Caco-2 (cell line): ENCODE results near the gene CTRL. TPM values are rescaled to one million over a fixed set of nuclear protein-coding genes. Genes with fewer than 3 reads are reported as not detected.
A peak's percentile ranks its signal among the peaks of the same experiment; 100 is the strongest.

Experiments used
- BruUV-seq: library from RNA; stranded (reverse); fragments of 400-500 nt; replicated peaks from 2 replicates; lab custom pipeline; 2021; lab: Mats Ljungman, UMichigan
- CTCF ChIA-PET: fragments of 300-600 bp; sonication (Branson Sonifier 250); formaldehyde crosslinking; loops from one replicate; lab custom pipeline; 2022; ENCODE audit warnings: antibody characterized with exemption; lab: Charles Lee
- POLR2A ChIA-PET: fragments of 300-600 bp; sonication (Branson Sonifier 250); formaldehyde crosslinking; loops from one replicate; lab custom pipeline; 2022; ENCODE audit warnings: antibody characterized with exemption; lab: Charles Lee
- DNase-seq, 2 experiments: peaks; one replicate each; pipeline versions ENCODE4 v3.0.0 to v3.0.0-alpha.2; 2020 to 2022
- H3K27me3 ChIP-seq: replicated peaks from 2 replicates; pipeline ENCODE4 v1.6.0; 2011; ENCODE audit warnings: low read length; ENCODE audit not compliant: control insufficient read depth, insufficient read depth
- H3K36me3 ChIP-seq: 2 replicates; pipeline ENCODE4 v1.5.1; 2011; ENCODE audit warnings: low read length; ENCODE audit not compliant: control insufficient read depth, insufficient read depth
- H3K4me1 ChIP-seq: fragments of 250-450 bp; sonication (Bioruptor Pico); 2 replicates; pipeline ENCODE4 v1.5.1; 2020; ENCODE audit warnings: mild to moderate bottlenecking
- H3K4me3 ChIP-seq: 2 replicates; pipeline ENCODE4 v1.5.1; 2011; ENCODE audit warnings: low read depth, mild to moderate bottlenecking, control low read depth, low read length
- H3K9me3 ChIP-seq: fragments of 250-450 bp; sonication (Bioruptor Pico); 2 replicates; pipeline ENCODE4 v1.5.1; 2020; ENCODE audit warnings: mild to moderate bottlenecking, moderate library complexity
- H3K27ac Mint-ChIP-seq: one replicate; pipeline ENCODE4 v1.8.0; 2022; ENCODE audit warnings: mixed read lengths; ENCODE audit not compliant: unreplicated experiment
- H3K27me3 Mint-ChIP-seq: one replicate; pipeline ENCODE4 v1.8.0; 2022; ENCODE audit warnings: mixed read lengths; ENCODE audit not compliant: insufficient read depth, unreplicated experiment
- H3K36me3 Mint-ChIP-seq: one replicate; pipeline ENCODE4 v1.8.0; 2022; ENCODE audit warnings: mild to moderate bottlenecking, mixed read lengths; ENCODE audit not compliant: insufficient read depth, unreplicated experiment
- H3K4me1 Mint-ChIP-seq: one replicate; pipeline ENCODE4 v1.8.0; 2022; ENCODE audit warnings: low read depth, mixed read lengths; ENCODE audit not compliant: unreplicated experiment
- H3K4me3 Mint-ChIP-seq: one replicate; pipeline ENCODE4 v1.8.0; 2022; ENCODE audit warnings: mild to moderate bottlenecking, moderate library complexity, mixed read lengths; ENCODE audit not compliant: unreplicated experiment
- H3K9me3 Mint-ChIP-seq: one replicate; pipeline ENCODE4 v1.8.0; 2022; ENCODE audit warnings: mixed read lengths; ENCODE audit not compliant: unreplicated experiment
- CTCF ChIP-seq, 2 experiments: fragments of 200-600 bp in 1 of 2; IDR thresholded peaks; 1 replicate in 1 of 2; 2 replicates in 1 of 2; pipeline versions ENCODE4 v1.5.1 to v1.8.0; 2011 to 2022; ENCODE audit warnings: antibody characterized with exemption in 1 of 2, control low read depth in 1 of 2, inconsistent platforms in 1 of 2, low read depth in 1 of 2, low read length in 1 of 2, mild to moderate bottlenecking in 1 of 2, moderate library complexity in 1 of 2; ENCODE audit not compliant: insufficient read depth in 1 of 2, severe bottlenecking in 1 of 2, unreplicated experiment in 1 of 2
- intact Hi-C: fragments of 100-400 bp; cut with micrococcal nuclease; formaldehyde crosslinking; loops from one replicate; pipeline ENCODE4 v1.10.0; 2022; ENCODE audit not compliant: unreplicated experiment
- total RNA-seq: library from RNA; stranded (reverse); gene quantifications from 2 replicates; pipeline ENCODE4 v1.2.3, GENCODE V29; 2022

Gene CTRL
- total RNA-seq, 1 experiment from 2014 or later, result 0.66 TPM

GRCh38 chr16:67942200-67942509 lies 10.5 kb upstream of the CTRL start:
- no peaks in the 10 kb centered on the region; the same call in 1 of the 2 replicates for H3K36me3 ChIP-seq
- POLR2A ChIA-PET, result interaction anchor here (0.5 kb wide), 1 partner anchor 405 kb away, joined by 3 read pairs; no protein-coding TSS in a partner anchor
- H3K4me1 ChIP-seq, result peaks cover 9% of the 10 kb centered on the region; the same call in 1 of the 2 replicates
- peak; percentile 76 to 80 for TF ChIP-seq CTCF (IDR thresholded peaks at IDR 0.05; ENCODE audit: insufficient read depth in 1 of 2, low read depth in 1 of 2, low read length in 1 of 2, severe bottlenecking in 1 of 2, unreplicated experiment in 1 of 2)
- H3K4me1 Mint-ChIP-seq, result peaks cover 9% of the 10 kb centered on the region
- peak; percentile 74 to 76 for DNase-seq
- BruUV-seq, result no TSS peak
- no peaks in the 10 kb centered on the region for H3K27me3 Mint-ChIP-seq
- H3K4me3 ChIP-seq, result no peak overlapping the region
- H3K27ac Mint-ChIP-seq, result no peak overlapping the region
- H3K9me3 Mint-ChIP-seq, result no peaks in the 10 kb centered on the region
- intact Hi-C loops, result no loop called here
- CTCF ChIA-PET, result interaction anchor here (0.6 to 1.6 kb wide), 7 partner anchors 12 to 696 kb away, joined by 3 to 6 read pairs (median 4); no protein-coding TSS in a partner anchor
- H3K4me3 Mint-ChIP-seq, result no peak overlapping the region
- H3K27me3 ChIP-seq, result no peaks in the 10 kb centered on the region
- no peaks in the 10 kb centered on the region for H3K9me3 ChIP-seq
- H3K36me3 Mint-ChIP-seq, result peaks cover 90% of the 10 kb centered on the region

- Histone ChIP-seq H3K9me3 (no peaks in the 10 kb centered on the region), H3K4me1 (peaks cover 12% of the 10 kb centered on the region; the same call in 1 of the 2 replicates), H3K4me3 (no peak overlapping the region), H3K36me3 (no peaks in the 10 kb centered on the region; the same call in 1 of the 2 replicates), H3K27me3 (no peaks in the 10 kb centered on the region)
- intact Hi-C loops, result no loop called here
- no peak for DNase-seq
- H3K4me3 Mint-ChIP-seq, result peak overlapping the region; percentile 37
- BruUV-seq, result no TSS peak
- ChIA-PET POLR2A (interaction anchor here (0.5 kb wide), 1 partner anchor 404 kb away, joined by 3 read pairs; no protein-coding TSS in a partner anchor), CTCF (interaction anchor here (0.6 to 1.6 kb wide), 7 partner anchors 12 to 696 kb away, joined by 3 to 6 read pairs (median 4); no protein-coding TSS in a partner anchor)
- peaks cover 90% of the 10 kb centered on the region for H3K36me3 Mint-ChIP-seq
- H3K4me1 Mint-ChIP-seq, result peaks cover 14% of the 10 kb centered on the region
- H3K9me3 Mint-ChIP-seq, result no peaks in the 10 kb centered on the region
- TF ChIP-seq CTCF (IDR thresholded peaks at IDR 0.05; ENCODE audit: insufficient read depth in 1 of 2, low read depth in 1 of 2, low read length in 1 of 2, severe bottlenecking in 1 of 2, unreplicated experiment in 1 of 2), result no peak
- no peaks in the 10 kb centered on the region for H3K27me3 Mint-ChIP-seq
- H3K27ac Mint-ChIP-seq, result no peak overlapping the region
Observed at GRCh38 chr16:67941469-67942199, 10.0 kb upstream of the CTRL start.

GRCh38 chr16:67940446-67941089 lies 8.9 kb upstream of the CTRL start:
- no TSS peak for BruUV-seq
- CTCF ChIA-PET, result interaction anchor here (0.6 to 0.7 kb wide), 3 partner anchors 18 to 419 kb away, joined by 3 to 5 read pairs (median 5); no protein-coding TSS in a partner anchor
- H3K27me3 Mint-ChIP-seq, result no peaks in the 10 kb centered on the region
- H3K4me1 Mint-ChIP-seq, result peaks cover 16% of the 10 kb centered on the region
- no peak overlapping the region for H3K4me3 ChIP-seq
- H3K9me3 ChIP-seq, result no peaks in the 10 kb centered on the region
- DNase-seq, result no peak
- no peaks in the 10 kb centered on the region for H3K27me3 ChIP-seq
- H3K9me3 Mint-ChIP-seq, result no peaks in the 10 kb centered on the region
- no peak for TF ChIP-seq CTCF (IDR thresholded peaks at IDR 0.05; ENCODE audit: insufficient read depth in 1 of 2, low read depth in 1 of 2, low read length in 1 of 2, severe bottlenecking in 1 of 2, unreplicated experiment in 1 of 2)
- H3K36me3 Mint-ChIP-seq, result peaks cover 90% of the 10 kb centered on the region
- POLR2A ChIA-PET, result no interaction called here
- intact Hi-C loops, result no loop called here
- no peak overlapping the region for H3K27ac Mint-ChIP-seq
- H3K4me3 Mint-ChIP-seq, result no peak overlapping the region
- no peaks in the 10 kb centered on the region; the same call in 1 of the 2 replicates for H3K36me3 ChIP-seq
- peaks cover 12% of the 10 kb centered on the region; the same call in 1 of the 2 replicates for H3K4me1 ChIP-seq
